Endothelial cell of umbilical vein (primary cell): ENCODE measurements around the gene TRAPPC11. TPM values are rescaled to one million over a fixed set of nuclear protein-coding genes. Genes with fewer than 3 reads are reported as not detected.

Source experiments
- BruUV-seq: library from RNA; stranded (reverse); fragments of 400-500 nt; replicated peaks from 2 replicates; lab custom pipeline; 2021; lab: Mats Ljungman, UMichigan
- CTCF ChIA-PET: fragments of 300-600, 350-600 bp; sonication (Branson Sonifier 250); formaldehyde crosslinking; loops from one replicate; lab custom pipeline; 2021; ENCODE audit warnings: antibody characterized with exemption, inconsistent platforms; lab: Charles Lee
- POLR2A ChIA-PET: fragments of 300-600, 350-600 bp; sonication (Branson Sonifier 250); formaldehyde crosslinking; loops from one replicate; lab custom pipeline; 2021; ENCODE audit warnings: antibody characterized with exemption, inconsistent platforms; lab: Charles Lee
- DNase-seq: peaks from one replicate; pipeline ENCODE4 v3.0.0-alpha.2; 2011; ENCODE audit warnings: low read depth, low spot score
- FAIRE-seq: peaks from 2 replicates; lab custom pipeline; 2011; peaks lifted over from hg19 to GRCh38; lab: Jason Lieb, UNC
- H2AFZ ChIP-seq: 2 replicates; pipeline ENCODE4 v1.6.0; 2012; ENCODE audit warnings: low read depth, low read length, control low read depth, inconsistent platforms
- H3K27ac ChIP-seq: 2 replicates; pipeline ENCODE4 v1.5.1; 2011; ENCODE audit warnings: low read depth, mild to moderate bottlenecking, control low read depth, low read length, moderate library complexity; ENCODE audit not compliant: insufficient read depth
- H3K27me3 ChIP-seq, 2 experiments: 2 replicates each; pipeline versions ENCODE4 v1.6.0 to v1.6.1; 2011; ENCODE audit warnings: low read length in 2 of 2, mixed read lengths in 1 of 2; ENCODE audit not compliant: control insufficient read depth in 2 of 2, insufficient read depth in 2 of 2
- H3K36me3 ChIP-seq, 2 experiments: 2 replicates in 1 of 2; 3 replicates in 1 of 2; pipeline ENCODE4 v1.5.1; 2011; ENCODE audit warnings: low read length in 2 of 2, mild to moderate bottlenecking in 1 of 2, moderate library complexity in 1 of 2; ENCODE audit not compliant: control insufficient read depth in 2 of 2, insufficient read depth in 2 of 2; ENCODE audit errors: extremely low read depth in 1 of 2
- H3K4me1 ChIP-seq: 3 replicates; pipeline ENCODE4 v1.5.1; 2011; ENCODE audit warnings: mild to moderate bottlenecking, low read length; ENCODE audit not compliant: control insufficient read depth, insufficient read depth; ENCODE audit errors: extremely low read depth
- H3K4me2 ChIP-seq: 2 replicates; pipeline ENCODE4 v1.6.1; 2011; ENCODE audit warnings: low read length, control low read depth, mixed read lengths; ENCODE audit not compliant: insufficient read depth
- H3K4me3 ChIP-seq, 3 experiments: fragments of 200-600 bp in 1 of 3; sonication (generic), shearing (Covaris generic) in 1 of 3; replicated peaks in 1 of 3; 2 replicates each; pipeline ENCODE4 v1.5.1; 2011 to 2016; ENCODE audit warnings: control low read depth in 3 of 3, low read length in 3 of 3, mild to moderate bottlenecking in 2 of 3, inconsistent platforms in 1 of 3, low read depth in 1 of 3, moderate library complexity in 1 of 3; ENCODE audit not compliant: insufficient read depth in 1 of 3
- H3K79me2 ChIP-seq: 2 replicates; pipeline ENCODE4 v1.6.0; 2012; ENCODE audit warnings: low read length, inconsistent platforms; ENCODE audit not compliant: control insufficient read depth, insufficient read depth
- H3K9ac ChIP-seq: replicated peaks from 2 replicates; pipeline ENCODE3; 2011; ENCODE audit warnings: low read length, control low read depth; ENCODE audit not compliant: insufficient read depth; ENCODE audit errors: extremely low read depth
- H3K9me1 ChIP-seq: replicated peaks from 3 replicates; pipeline ENCODE4 v1.6.0; 2011; ENCODE audit warnings: mild to moderate bottlenecking, low read length; ENCODE audit not compliant: control insufficient read depth, insufficient read depth; ENCODE audit errors: extremely low read depth
- H3K9me3 ChIP-seq: replicated peaks from 2 replicates; pipeline ENCODE4 v1.5.1; 2012; ENCODE audit warnings: low read length, inconsistent platforms; ENCODE audit not compliant: control insufficient read depth, insufficient read depth
- H4K20me1 ChIP-seq: replicated peaks from 2 replicates; pipeline ENCODE3; 2011; ENCODE audit warnings: mild to moderate bottlenecking, low read length; ENCODE audit not compliant: control insufficient read depth, insufficient read depth; ENCODE audit errors: extremely low read depth
- EZH2 ChIP-seq: IDR thresholded peaks from 2 replicates; pipeline ENCODE4 v1.6.1; 2012; ENCODE audit warnings: borderline replicate concordance, low read depth, mild to moderate bottlenecking, moderate library complexity, low read length, inconsistent platforms; ENCODE audit not compliant: severe bottlenecking
- FOS ChIP-seq: IDR thresholded peaks from 2 replicates; pipeline ENCODE4 v1.6.1; 2011; ENCODE audit warnings: mild to moderate bottlenecking, low read length, moderate library complexity, borderline replicate concordance; ENCODE audit not compliant: insufficient read depth
- GATA2 ChIP-seq: IDR thresholded peaks from 2 replicates; pipeline ENCODE4 v1.7.0; 2011; ENCODE audit warnings: low read depth, mild to moderate bottlenecking, moderate library complexity, mixed read lengths, low read length; ENCODE audit not compliant: insufficient read length, insufficient read depth
- JUN ChIP-seq: IDR thresholded peaks from 2 replicates; pipeline ENCODE4 v1.6.1; 2011; ENCODE audit warnings: borderline replicate concordance, low read depth; ENCODE audit not compliant: insufficient read length, insufficient read depth
- MYC ChIP-seq: IDR thresholded peaks from one replicate; pipeline ENCODE4 v1.6.1; 2011; ENCODE audit warnings: mild to moderate bottlenecking, low read depth, low read length
- POLR2A ChIP-seq: IDR thresholded peaks from 2 replicates; pipeline ENCODE4 v1.6.1; 2012; ENCODE audit warnings: low read depth, mild to moderate bottlenecking, control low read depth, low read length
- POLR2AphosphoS5 ChIP-seq: IDR thresholded peaks from 2 replicates; pipeline ENCODE4 v1.6.1; 2012; ENCODE audit warnings: low read depth, mild to moderate bottlenecking, control low read depth, low read length, moderate library complexity; ENCODE audit not compliant: insufficient read depth
- dilution Hi-C: fragments of 300-500 bp; cut with MboI; formaldehyde crosslinking; loops from one replicate; pipeline ENCODE4 v1.15.0; 2019; ENCODE audit warnings: low sequenced_read_pairs; ENCODE audit not compliant: extremely low pct_ligation_motif_present
- intact Hi-C: fragments of 100-400 bp; cut with micrococcal nuclease; formaldehyde crosslinking; loops from one replicate; pipeline ENCODE4 v1.10.0; 2022
- polyA plus RNA-seq, 4 experiments: library from polyadenylated mRNA; depleted of rRNA in 3 of 4; stranded (reverse) in 3 of 4; unstranded in 1 of 4; fragments of >200 nt; gene quantifications; 2 replicates each; pipeline versions ENCODE4 v1.2.1 to v1.2.3, GENCODE V29; 2011 to 2012; ENCODE audit warnings: missing spikeins in 1 of 4
- total RNA-seq: library from RNA; stranded (reverse); gene quantifications from 2 replicates; pipeline ENCODE4 v1.2.3, GENCODE V29; 2021
- TF ChIP-seq, protein P1 (sequence below), 2 donors: IDR thresholded peaks; 1 replicate in 1 of 2; 2 replicates in 1 of 2; pipeline ENCODE4 v1.5.1; 2011; ENCODE audit warnings: low read length in 2 of 2, mild to moderate bottlenecking in 2 of 2, moderate library complexity in 2 of 2, control low read depth in 1 of 2, inconsistent platforms in 1 of 2, low read depth in 1 of 2; ENCODE audit not compliant: insufficient read depth in 1 of 2; ENCODE audit errors: extremely low read depth in 1 of 2
- TF ChIP-seq, protein P2 (sequence below): IDR thresholded peaks from 2 replicates; pipeline ENCODE4 v1.6.1; 2011; ENCODE audit not compliant: insufficient read depth, insufficient read length

Gene TRAPPC11
- total and polyA plus RNA-seq, 2 donors (not counting 3 experiments of a cell fraction or from before 2014, with no cell fraction given), result 21.2 to 32.1 TPM

DNA sequence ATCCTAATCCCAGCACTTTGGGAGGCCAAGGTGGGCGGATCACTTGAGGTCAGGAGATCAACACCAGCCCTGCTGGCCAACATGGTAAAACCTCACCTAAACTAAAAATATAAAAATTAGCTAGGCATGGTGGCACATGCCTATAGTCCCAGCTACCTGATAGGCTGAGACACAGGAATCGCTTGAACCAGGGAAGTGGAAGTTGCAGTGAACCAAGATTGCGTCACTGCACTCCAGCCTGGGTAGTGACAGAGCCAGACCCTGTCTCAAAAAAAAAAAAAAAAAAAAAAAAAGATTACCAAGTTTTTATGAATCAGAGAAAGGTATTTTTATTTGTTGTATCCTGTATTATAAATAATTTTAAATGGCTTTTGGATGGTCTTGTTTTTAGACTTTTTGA lies 15.1 kb downstream of the TRAPPC11 start:
- Histone ChIP-seq H3K4me2 (no peak overlapping the region), H3K9ac (no peak overlapping the region), H4K20me1 (no peaks in the 10 kb centered on the region), H3K9me1 (no peaks in the 10 kb centered on the region), H3K27me3 (no peaks in the 10 kb centered on the region), H3K4me1 (no peaks in the 10 kb centered on the region), H3K27ac (no peak overlapping the region), H3K79me2 (no peaks in the 10 kb centered on the region), H3K9me3 (no peaks in the 10 kb centered on the region), H3K36me3 (peaks cover 9 to 16% of the 10 kb centered on the region in 2 experiments), H3K4me3 (no peak overlapping the region), H2AFZ (no peak overlapping the region)
- FAIRE-seq (no peak), DNase-seq (no peak)
- CTCF ChIA-PET, result no interaction called here
- no TSS peak for BruUV-seq
- POLR2A ChIA-PET, result no interaction called here
- dilution Hi-C loops, result no loop called here
- intact Hi-C loops, result loop anchor here (1.0 to 5.0 kb wide), 2 partner anchors 8 to 202 kb away; no protein-coding TSS in a partner anchor
- TF ChIP-seq EZH2, result no peak
- TF ChIP-seq, protein P1, sequence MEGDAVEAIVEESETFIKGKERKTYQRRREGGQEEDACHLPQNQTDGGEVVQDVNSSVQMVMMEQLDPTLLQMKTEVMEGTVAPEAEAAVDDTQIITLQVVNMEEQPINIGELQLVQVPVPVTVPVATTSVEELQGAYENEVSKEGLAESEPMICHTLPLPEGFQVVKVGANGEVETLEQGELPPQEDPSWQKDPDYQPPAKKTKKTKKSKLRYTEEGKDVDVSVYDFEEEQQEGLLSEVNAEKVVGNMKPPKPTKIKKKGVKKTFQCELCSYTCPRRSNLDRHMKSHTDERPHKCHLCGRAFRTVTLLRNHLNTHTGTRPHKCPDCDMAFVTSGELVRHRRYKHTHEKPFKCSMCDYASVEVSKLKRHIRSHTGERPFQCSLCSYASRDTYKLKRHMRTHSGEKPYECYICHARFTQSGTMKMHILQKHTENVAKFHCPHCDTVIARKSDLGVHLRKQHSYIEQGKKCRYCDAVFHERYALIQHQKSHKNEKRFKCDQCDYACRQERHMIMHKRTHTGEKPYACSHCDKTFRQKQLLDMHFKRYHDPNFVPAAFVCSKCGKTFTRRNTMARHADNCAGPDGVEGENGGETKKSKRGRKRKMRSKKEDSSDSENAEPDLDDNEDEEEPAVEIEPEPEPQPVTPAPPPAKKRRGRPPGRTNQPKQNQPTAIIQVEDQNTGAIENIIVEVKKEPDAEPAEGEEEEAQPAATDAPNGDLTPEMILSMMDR (IDR thresholded peaks at IDR 0.05; ENCODE audit: extremely low read depth in 1 of 2, insufficient read depth in 1 of 2, low read depth in 1 of 2, low read length in 2 of 2), result no peak
- no peak for TF ChIP-seq POLR2AphosphoS5
- no peak for TF ChIP-seq FOS
- TF ChIP-seq POLR2A, result no peak
- TF ChIP-seq MYC, result no peak
- TF ChIP-seq JUN, result no peak
- TF ChIP-seq, protein P2, sequence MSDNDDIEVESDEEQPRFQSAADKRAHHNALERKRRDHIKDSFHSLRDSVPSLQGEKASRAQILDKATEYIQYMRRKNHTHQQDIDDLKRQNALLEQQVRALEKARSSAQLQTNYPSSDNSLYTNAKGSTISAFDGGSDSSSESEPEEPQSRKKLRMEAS, result no peak
- TF ChIP-seq GATA2, result no peak
